ENCODE results near the gene PLA2G4A. TPM values are rescaled to one million over a fixed set of nuclear protein-coding genes. Genes with fewer than 3 reads are reported as not detected.

Gene PLA2G4A
- polyA plus RNA-seq, 1 of the 3 experiments (the other 2 are of a cell fraction), result 0.26 TPM

GRCh38 chr1:186897008-186897407, 68.3 kb downstream of the PLA2G4A start:
- H3K4me2 ChIP-seq, result no peak overlapping the region
- no peak overlapping the region for H3K4me3 ChIP-seq (ENCODE audit: low read depth in 2 of 2, low read length in 1 of 2)
- no peaks in the 10 kb centered on the region for H3K9me3 ChIP-seq
- H3K4me1 ChIP-seq (ENCODE audit: control insufficient read depth in 1 of 2, insufficient read depth in 2 of 2, low read depth in 1 of 2, low read length in 1 of 2), result peaks cover 0 to 12% of the 10 kb centered on the region in 2 experiments; a peak in 1 of 4 replicates
- H3K9me2 ChIP-seq, result no peaks in the 10 kb centered on the region
- POLR2A ChIA-PET, result no interaction called here
- H3K27me3 ChIP-seq (ENCODE audit: insufficient read depth), result no peaks in the 10 kb centered on the region
- no peaks in the 10 kb centered on the region for H4K20me1 ChIP-seq (ENCODE audit: insufficient read depth)
- H3K79me2 ChIP-seq (ENCODE audit: insufficient read depth), result no peaks in the 10 kb centered on the region
- WGBS (ENCODE audit: low lambda C conversion rate), result 9% methylated on average over 3 of the region's 3 CpGs
- H3K9ac ChIP-seq, result no peak overlapping the region
- H3K27ac ChIP-seq (ENCODE audit: low read depth in 2 of 2, low read length in 1 of 2), result no peak overlapping the region
- no peak for DNase-seq
- CTCF ChIA-PET, result no interaction called here
- H3K36me3 ChIP-seq (replicated peaks in 1 of 2; ENCODE audit: control insufficient read depth in 1 of 2, insufficient read depth in 2 of 2, low read length in 1 of 2), result no peaks in the 10 kb centered on the region
- H3F3A ChIP-seq (replicated peaks; ENCODE audit: insufficient read depth), result no peaks in the 10 kb centered on the region
- TF ChIP-seq RCOR1 (IDR thresholded peaks at IDR 0.05; ENCODE audit: low read length), result no peak
- TF ChIP-seq NFIC (IDR thresholded peaks at IDR 0.05; ENCODE audit: borderline replicate concordance), result no peak
- no peak for TF ChIP-seq FOXM1 (IDR thresholded peaks at IDR 0.05; ENCODE audit: low read depth)
- no peak for TF ChIP-seq EP300 (IDR thresholded peaks at IDR 0.05; ENCODE audit: borderline replicate concordance in 1 of 2, low read depth in 1 of 2, low read length in 1 of 2)
- no peak for TF ChIP-seq RAD21 (IDR thresholded peaks at IDR 0.05; ENCODE audit: low read length)
- no peak for TF ChIP-seq NRF1 (IDR thresholded peaks at IDR 0.05; ENCODE audit: low read depth, low read length)
- no peak for TF ChIP-seq USF2 (IDR thresholded peaks at IDR 0.05; ENCODE audit: borderline replicate concordance, low read depth, low read length)
- no peak for TF ChIP-seq SMC3 (IDR thresholded peaks at IDR 0.05; ENCODE audit: low read depth, low read length)
- TF ChIP-seq SIN3A (IDR thresholded peaks at IDR 0.05; ENCODE audit: borderline replicate concordance, low read depth, low read length), result no peak
- TF ChIP-seq PBX3 (IDR thresholded peaks at IDR 0.05), result no peak
- TF ChIP-seq POLR2AphosphoS5 (IDR thresholded peaks at IDR 0.05; ENCODE audit: low read depth, low read length), result no peak
- TF ChIP-seq RFX5 (IDR thresholded peaks at IDR 0.05; ENCODE audit: low read length), result no peak
- no peak for TF ChIP-seq CHD2 (IDR thresholded peaks at IDR 0.05; ENCODE audit: low read length, partially characterized antibody)
- no peak for TF ChIP-seq GATA2 (CRISPR knock-in tag; IDR thresholded peaks at IDR 0.05)
- TF ChIP-seq USF1 (IDR thresholded peaks at IDR 0.05; ENCODE audit: borderline replicate concordance, low read depth), result no peak
- no peak overlapping the region; the same call in 1 of the 2 replicates for H2AFZ ChIP-seq (ENCODE audit: low read depth)

GRCh38 chr1:186899577-186899976, 70.8 kb downstream of the PLA2G4A start:
- Histone ChIP-seq H3K27ac (ENCODE audit: low read depth in 2 of 2, low read length in 1 of 2) (no peak overlapping the region), H3K4me2 (no peak overlapping the region), H3K9me3 (no peaks in the 10 kb centered on the region), H3K79me2 (ENCODE audit: insufficient read depth) (no peaks in the 10 kb centered on the region), H4K20me1 (ENCODE audit: insufficient read depth) (no peaks in the 10 kb centered on the region), H3F3A (replicated peaks; ENCODE audit: insufficient read depth) (no peaks in the 10 kb centered on the region), H3K4me1 (ENCODE audit: control insufficient read depth in 1 of 2, insufficient read depth in 2 of 2, low read depth in 1 of 2, low read length in 1 of 2) (peaks cover 0 to 12% of the 10 kb centered on the region in 2 experiments; a peak in 1 of 4 replicates), H2AFZ (ENCODE audit: low read depth) (no peak overlapping the region), H3K4me3 (ENCODE audit: low read depth in 2 of 2, low read length in 1 of 2) (no peak overlapping the region), H3K9me2 (no peaks in the 10 kb centered on the region), H3K9ac (no peak overlapping the region), H3K27me3 (ENCODE audit: insufficient read depth) (no peaks in the 10 kb centered on the region), H3K36me3 (replicated peaks in 1 of 2; ENCODE audit: control insufficient read depth in 1 of 2, insufficient read depth in 2 of 2, low read length in 1 of 2) (no peaks in the 10 kb centered on the region)
- no peak for DNase-seq
- 43% methylated on average over 3 of the region's 3 CpGs for WGBS (ENCODE audit: low lambda C conversion rate)
- CTCF ChIA-PET, result no interaction called here
- POLR2A ChIA-PET, result no interaction called here
- TF ChIP-seq FOSL2 (IDR thresholded peaks at IDR 0.05; ENCODE audit: borderline replicate concordance, low read depth), result no peak
- TF ChIP-seq RAD21 (IDR thresholded peaks at IDR 0.05; ENCODE audit: low read length), result no peak
- TF ChIP-seq MEF2A (IDR thresholded peaks at IDR 0.05; ENCODE audit: borderline replicate concordance, low read depth), result no peak
- TF ChIP-seq REST (IDR thresholded peaks at IDR 0.05; ENCODE audit: low read depth, low read length), result no peak
- TF ChIP-seq RCOR1 (IDR thresholded peaks at IDR 0.05; ENCODE audit: low read length), result no peak
- TF ChIP-seq YY1 (IDR thresholded peaks at IDR 0.05; ENCODE audit: low read depth), result no peak
- TF ChIP-seq RFX5 (IDR thresholded peaks at IDR 0.05; ENCODE audit: low read length), result no peak
- TF ChIP-seq USF2 (IDR thresholded peaks at IDR 0.05; ENCODE audit: borderline replicate concordance, low read depth, low read length), result no peak
- TF ChIP-seq POLR2AphosphoS5 (IDR thresholded peaks at IDR 0.05; ENCODE audit: low read depth, low read length), result no peak
- no peak for TF ChIP-seq MAX (IDR thresholded peaks at IDR 0.05; ENCODE audit: low read depth)
- no peak for TF ChIP-seq TEAD4 (IDR thresholded peaks at IDR 0.05; ENCODE audit: borderline replicate concordance, insufficient read depth)
